ENCODE measurements around the gene RGS1.

Gene RGS1

DNA sequence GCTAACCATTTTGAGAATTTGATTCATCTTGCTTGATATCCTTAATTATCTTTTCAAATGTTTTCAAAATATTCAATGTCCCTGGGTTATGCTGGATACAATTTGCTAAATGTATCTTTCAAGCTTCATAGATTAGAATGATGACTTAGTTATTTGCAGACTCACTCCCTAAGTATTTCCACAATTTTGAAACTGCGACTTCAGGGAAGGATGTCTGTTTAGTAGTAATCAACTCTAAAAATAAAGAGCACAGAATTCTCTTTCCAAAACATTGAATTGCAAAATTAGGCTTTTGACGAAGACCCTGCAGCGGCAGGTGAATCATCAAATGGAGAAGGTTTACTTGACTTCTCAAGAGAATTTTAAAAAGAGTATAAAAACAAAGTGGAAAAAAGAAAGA is 14.2 kb downstream of the RGS1 start:
- no peaks in the 10 kb centered on the region for H3K4me1 ChIP-seq (ENCODE audit: control insufficient read depth, insufficient read depth, low read length)
- POLR2A ChIA-PET = no interaction called here
- no peaks in the 10 kb centered on the region for H3K9me3 ChIP-seq (ENCODE audit: control insufficient read depth, insufficient read depth, low read depth, low read length)
- H3K27ac ChIP-seq (ENCODE audit: extremely low read depth, low read depth, low read length) = no peak overlapping the region
- H3K36me3 ChIP-seq (ENCODE audit: control insufficient read depth in 2 of 2, insufficient read depth in 1 of 2, low read length in 2 of 2) = no peaks in the 10 kb centered on the region
- no peak overlapping the region for H3K4me3 ChIP-seq (ENCODE audit: low read depth, low read length)
- CTCF ChIA-PET = no interaction called here
- TF ChIP-seq, protein P1, sequence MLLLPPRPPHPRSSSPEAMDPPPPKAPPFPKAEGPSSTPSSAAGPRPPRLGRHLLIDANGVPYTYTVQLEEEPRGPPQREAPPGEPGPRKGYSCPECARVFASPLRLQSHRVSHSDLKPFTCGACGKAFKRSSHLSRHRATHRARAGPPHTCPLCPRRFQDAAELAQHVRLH (tag by site-specific recombination; IDR thresholded peaks at IDR 0.05) = no peak
- no peak for TF ChIP-seq ZNF624 (tag by site-specific recombination; IDR thresholded peaks at IDR 0.05)

DNA sequence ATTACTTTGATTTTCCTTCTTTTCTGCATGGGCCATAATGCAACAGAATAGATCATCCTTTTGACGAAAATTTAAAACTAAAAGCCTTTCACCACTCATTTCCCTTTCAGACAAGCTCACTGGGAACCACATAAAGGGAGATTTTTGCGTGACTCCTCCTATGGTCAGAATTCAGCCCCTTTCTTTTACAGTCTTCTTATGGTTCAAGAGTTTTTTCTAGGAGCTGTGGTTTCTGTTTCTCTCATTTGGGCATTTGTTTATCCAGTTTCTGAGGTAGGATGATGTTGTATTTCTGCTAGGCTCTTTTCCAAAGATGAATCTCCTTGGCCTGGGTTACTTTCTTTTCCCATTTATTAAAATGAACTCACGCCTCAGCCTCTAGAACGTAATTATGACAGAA is 16.9 kb downstream of the RGS1 start:
- CTCF ChIA-PET = no interaction called here
- POLR2A ChIA-PET = no interaction called here
- no peak overlapping the region for H3K27ac ChIP-seq (ENCODE audit: extremely low read depth, low read depth, low read length)
- H3K9me3 ChIP-seq (ENCODE audit: control insufficient read depth, insufficient read depth, low read depth, low read length) = no peaks in the 10 kb centered on the region
- H3K4me1 ChIP-seq (ENCODE audit: control insufficient read depth, insufficient read depth, low read length) = no peaks in the 10 kb centered on the region
- H3K36me3 ChIP-seq (ENCODE audit: control insufficient read depth in 2 of 2, insufficient read depth in 1 of 2, low read length in 2 of 2) = no peaks in the 10 kb centered on the region
- no peak overlapping the region for H3K4me3 ChIP-seq (ENCODE audit: low read depth, low read length)
- TF ChIP-seq, protein P2, sequence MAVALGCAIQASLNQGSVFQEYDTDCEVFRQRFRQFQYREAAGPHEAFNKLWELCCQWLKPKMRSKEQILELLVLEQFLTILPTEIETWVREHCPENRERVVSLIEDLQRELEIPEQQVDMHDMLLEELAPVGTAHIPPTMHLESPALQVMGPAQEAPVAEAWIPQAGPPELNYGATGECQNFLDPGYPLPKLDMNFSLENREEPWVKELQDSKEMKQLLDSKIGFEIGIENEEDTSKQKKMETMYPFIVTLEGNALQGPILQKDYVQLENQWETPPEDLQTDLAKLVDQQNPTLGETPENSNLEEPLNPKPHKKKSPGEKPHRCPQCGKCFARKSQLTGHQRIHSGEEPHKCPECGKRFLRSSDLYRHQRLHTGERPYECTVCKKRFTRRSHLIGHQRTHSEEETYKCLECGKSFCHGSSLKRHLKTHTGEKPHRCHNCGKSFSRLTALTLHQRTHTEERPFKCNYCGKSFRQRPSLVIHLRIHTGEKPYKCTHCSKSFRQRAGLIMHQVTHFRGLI (tag by site-specific recombination; IDR thresholded peaks at IDR 0.05) = no peak
- TF ChIP-seq, protein P3, sequence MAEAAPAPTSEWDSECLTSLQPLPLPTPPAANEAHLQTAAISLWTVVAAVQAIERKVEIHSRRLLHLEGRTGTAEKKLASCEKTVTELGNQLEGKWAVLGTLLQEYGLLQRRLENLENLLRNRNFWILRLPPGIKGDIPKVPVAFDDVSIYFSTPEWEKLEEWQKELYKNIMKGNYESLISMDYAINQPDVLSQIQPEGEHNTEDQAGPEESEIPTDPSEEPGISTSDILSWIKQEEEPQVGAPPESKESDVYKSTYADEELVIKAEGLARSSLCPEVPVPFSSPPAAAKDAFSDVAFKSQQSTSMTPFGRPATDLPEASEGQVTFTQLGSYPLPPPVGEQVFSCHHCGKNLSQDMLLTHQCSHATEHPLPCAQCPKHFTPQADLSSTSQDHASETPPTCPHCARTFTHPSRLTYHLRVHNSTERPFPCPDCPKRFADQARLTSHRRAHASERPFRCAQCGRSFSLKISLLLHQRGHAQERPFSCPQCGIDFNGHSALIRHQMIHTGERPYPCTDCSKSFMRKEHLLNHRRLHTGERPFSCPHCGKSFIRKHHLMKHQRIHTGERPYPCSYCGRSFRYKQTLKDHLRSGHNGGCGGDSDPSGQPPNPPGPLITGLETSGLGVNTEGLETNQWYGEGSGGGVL (tag by site-specific recombination; IDR thresholded peaks at IDR 0.05) = no peak

DNA sequence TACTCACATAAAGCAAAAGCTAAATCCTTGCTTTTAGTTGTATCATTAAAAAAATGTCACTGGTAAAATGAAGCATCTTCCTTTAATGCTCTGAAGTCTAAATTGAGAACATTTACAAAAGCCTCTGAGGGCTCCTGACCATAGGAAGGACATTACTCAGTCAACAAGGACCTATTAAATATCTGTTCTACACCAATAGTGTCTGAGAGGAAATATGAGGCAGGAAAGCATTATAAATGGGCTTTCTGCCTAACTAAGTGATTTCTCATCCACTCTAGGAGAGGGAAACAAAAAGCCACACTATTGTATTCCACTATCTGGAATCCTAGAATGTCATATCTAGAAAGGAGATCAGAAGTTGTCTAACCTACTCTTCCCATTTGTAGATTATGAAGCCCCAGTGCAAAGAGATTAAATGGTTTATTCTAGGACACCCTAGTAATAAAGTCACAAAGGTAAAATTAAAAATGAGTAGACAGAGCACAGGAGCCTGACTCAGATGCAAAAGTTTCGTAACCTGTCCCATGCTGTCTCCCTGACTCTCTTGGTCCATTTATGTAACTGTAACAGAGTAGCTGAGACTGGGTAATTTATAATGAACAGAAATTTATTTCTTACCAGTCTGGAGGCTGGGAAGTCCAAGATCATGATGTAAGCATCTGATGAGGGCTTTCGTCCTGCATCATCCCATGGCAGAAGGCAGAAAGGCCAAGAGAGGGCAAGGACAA is 17.6 kb downstream of the RGS1 start:
- H3K27ac ChIP-seq (ENCODE audit: extremely low read depth, low read depth, low read length) = no peak overlapping the region
- ChIA-PET POLR2A (no interaction called here), CTCF (interaction anchor here (0.6 to 1.1 kb wide), 2 partner anchors 11 to 32 kb away, joined by 3 read pairs; no protein-coding TSS in a partner anchor)
- H3K9me3 ChIP-seq (ENCODE audit: control insufficient read depth, insufficient read depth, low read depth, low read length) = no peaks in the 10 kb centered on the region
- no peaks in the 10 kb centered on the region for H3K36me3 ChIP-seq (ENCODE audit: control insufficient read depth in 2 of 2, insufficient read depth in 1 of 2, low read length in 2 of 2)
- no peaks in the 10 kb centered on the region for H3K4me1 ChIP-seq (ENCODE audit: control insufficient read depth, insufficient read depth, low read length)
- H3K4me3 ChIP-seq (ENCODE audit: low read depth, low read length) = no peak overlapping the region
- TF ChIP-seq, protein P4, sequence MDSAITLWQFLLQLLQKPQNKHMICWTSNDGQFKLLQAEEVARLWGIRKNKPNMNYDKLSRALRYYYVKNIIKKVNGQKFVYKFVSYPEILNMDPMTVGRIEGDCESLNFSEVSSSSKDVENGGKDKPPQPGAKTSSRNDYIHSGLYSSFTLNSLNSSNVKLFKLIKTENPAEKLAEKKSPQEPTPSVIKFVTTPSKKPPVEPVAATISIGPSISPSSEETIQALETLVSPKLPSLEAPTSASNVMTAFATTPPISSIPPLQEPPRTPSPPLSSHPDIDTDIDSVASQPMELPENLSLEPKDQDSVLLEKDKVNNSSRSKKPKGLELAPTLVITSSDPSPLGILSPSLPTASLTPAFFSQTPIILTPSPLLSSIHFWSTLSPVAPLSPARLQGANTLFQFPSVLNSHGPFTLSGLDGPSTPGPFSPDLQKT (IDR thresholded peaks at IDR 0.05; ENCODE audit: borderline replicate concordance, low read depth, low read length) = no peak
- TF ChIP-seq YY2 (tag by site-specific recombination; IDR thresholded peaks at IDR 0.05) (no peak), ZBTB48 (tag by site-specific recombination; IDR thresholded peaks at IDR 0.05) (no peak), ZNF394 (tag by site-specific recombination; IDR thresholded peaks at IDR 0.05; ENCODE audit: borderline replicate concordance) (no peak), ZNF48 (tag by site-specific recombination; IDR thresholded peaks at IDR 0.05) (no peak), HOXA7 (CRISPR knock-in tag; IDR thresholded peaks at IDR 0.05; ENCODE audit: borderline replicate concordance) (no peak)
- TF ChIP-seq, protein P2 (tag by site-specific recombination; IDR thresholded peaks at IDR 0.05) = no peak
- TF ChIP-seq, protein P5, sequence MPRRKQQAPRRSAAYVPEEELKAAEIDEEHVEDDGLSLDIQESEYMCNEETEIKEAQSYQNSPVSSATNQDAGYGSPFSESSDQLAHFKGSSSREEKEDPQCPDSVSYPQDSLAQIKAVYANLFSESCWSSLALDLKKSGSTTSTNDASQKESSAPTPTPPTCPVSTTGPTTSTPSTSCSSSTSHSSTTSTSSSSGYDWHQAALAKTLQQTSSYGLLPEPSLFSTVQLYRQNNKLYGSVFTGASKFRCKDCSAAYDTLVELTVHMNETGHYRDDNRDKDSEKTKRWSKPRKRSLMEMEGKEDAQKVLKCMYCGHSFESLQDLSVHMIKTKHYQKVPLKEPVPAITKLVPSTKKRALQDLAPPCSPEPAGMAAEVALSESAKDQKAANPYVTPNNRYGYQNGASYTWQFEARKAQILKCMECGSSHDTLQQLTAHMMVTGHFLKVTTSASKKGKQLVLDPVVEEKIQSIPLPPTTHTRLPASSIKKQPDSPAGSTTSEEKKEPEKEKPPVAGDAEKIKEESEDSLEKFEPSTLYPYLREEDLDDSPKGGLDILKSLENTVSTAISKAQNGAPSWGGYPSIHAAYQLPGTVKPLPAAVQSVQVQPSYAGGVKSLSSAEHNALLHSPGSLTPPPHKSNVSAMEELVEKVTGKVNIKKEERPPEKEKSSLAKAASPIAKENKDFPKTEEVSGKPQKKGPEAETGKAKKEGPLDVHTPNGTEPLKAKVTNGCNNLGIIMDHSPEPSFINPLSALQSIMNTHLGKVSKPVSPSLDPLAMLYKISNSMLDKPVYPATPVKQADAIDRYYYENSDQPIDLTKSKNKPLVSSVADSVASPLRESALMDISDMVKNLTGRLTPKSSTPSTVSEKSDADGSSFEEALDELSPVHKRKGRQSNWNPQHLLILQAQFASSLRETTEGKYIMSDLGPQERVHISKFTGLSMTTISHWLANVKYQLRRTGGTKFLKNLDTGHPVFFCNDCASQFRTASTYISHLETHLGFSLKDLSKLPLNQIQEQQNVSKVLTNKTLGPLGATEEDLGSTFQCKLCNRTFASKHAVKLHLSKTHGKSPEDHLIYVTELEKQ (tag by site-specific recombination; IDR thresholded peaks at IDR 0.05; ENCODE audit: borderline replicate concordance) = no peak
- TF ChIP-seq, protein P6, sequence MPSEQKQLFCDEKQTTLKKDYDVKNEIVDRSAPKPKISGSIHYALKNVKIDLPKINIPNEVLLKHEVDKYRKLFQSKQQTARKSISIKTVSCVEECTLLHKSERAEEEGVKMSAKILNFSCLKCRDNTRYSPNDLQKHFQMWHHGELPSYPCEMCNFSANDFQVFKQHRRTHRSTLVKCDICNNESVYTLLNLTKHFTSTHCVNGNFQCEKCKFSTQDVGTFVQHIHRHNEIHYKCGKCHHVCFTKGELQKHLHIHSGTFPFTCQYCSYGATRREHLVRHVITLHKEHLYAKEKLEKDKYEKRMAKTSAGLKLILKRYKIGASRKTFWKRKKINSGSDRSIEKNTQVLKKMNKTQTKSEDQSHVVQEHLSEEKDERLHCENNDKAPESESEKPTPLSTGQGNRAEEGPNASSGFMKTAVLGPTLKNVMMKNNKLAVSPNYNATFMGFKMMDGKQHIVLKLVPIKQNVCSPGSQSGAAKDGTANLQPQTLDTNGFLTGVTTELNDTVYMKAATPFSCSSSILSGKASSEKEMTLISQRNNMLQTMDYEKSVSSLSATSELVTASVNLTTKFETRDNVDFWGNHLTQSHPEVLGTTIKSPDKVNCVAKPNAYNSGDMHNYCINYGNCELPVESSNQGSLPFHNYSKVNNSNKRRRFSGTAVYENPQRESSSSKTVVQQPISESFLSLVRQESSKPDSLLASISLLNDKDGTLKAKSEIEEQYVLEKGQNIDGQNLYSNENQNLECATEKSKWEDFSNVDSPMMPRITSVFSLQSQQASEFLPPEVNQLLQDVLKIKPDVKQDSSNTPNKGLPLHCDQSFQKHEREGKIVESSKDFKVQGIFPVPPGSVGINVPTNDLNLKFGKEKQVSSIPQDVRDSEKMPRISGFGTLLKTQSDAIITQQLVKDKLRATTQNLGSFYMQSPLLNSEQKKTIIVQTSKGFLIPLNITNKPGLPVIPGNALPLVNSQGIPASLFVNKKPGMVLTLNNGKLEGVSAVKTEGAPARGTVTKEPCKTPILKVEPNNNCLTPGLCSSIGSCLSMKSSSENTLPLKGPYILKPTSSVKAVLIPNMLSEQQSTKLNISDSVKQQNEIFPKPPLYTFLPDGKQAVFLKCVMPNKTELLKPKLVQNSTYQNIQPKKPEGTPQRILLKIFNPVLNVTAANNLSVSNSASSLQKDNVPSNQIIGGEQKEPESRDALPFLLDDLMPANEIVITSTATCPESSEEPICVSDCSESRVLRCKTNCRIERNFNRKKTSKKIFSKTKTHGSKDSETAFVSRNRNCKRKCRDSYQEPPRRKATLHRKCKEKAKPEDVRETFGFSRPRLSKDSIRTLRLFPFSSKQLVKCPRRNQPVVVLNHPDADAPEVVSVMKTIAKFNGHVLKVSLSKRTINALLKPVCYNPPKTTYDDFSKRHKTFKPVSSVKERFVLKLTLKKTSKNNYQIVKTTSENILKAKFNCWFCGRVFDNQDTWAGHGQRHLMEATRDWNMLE (tag by site-specific recombination; conservative IDR thresholded peaks at IDR 0.05; ENCODE audit: low read depth) = no peak

All from HEK293 (cell line).